ENCODE data around the gene OCA2. TPM values are rescaled to one million over a fixed set of nuclear protein-coding genes. Genes with fewer than 3 reads are reported as not detected.

Gene OCA2
- total and polyA plus RNA-seq, 2 experiments from 2014 or later, result 0.49 to 0.63 TPM

GRCh38 chr15:27757052-27757451 lies 342.1 kb downstream of the OCA2 start:
- Histone ChIP-seq H3K9me3 (ENCODE audit: low read depth) (no peaks in the 10 kb centered on the region), H3K27ac (no peak overlapping the region), H3K27me3 (no peaks in the 10 kb centered on the region), H3K4me3 (no peak overlapping the region), H3K4me1 (ENCODE audit: low read depth) (no peaks in the 10 kb centered on the region), H3K36me3 (no peaks in the 10 kb centered on the region)
- no peak for TF ChIP-seq CTCF (IDR thresholded peaks at IDR 0.05; ENCODE audit: low read depth, low read length)
- no peak for DNase-seq (ENCODE audit: low read depth in 1 of 2, low spot score in 1 of 2)

GRCh38 chr15:27752691-27753090 lies 346.4 kb downstream of the OCA2 start:
- H3K27me3 ChIP-seq, result no peaks in the 10 kb centered on the region
- H3K4me1 ChIP-seq (ENCODE audit: low read depth), result no peaks in the 10 kb centered on the region
- no peaks in the 10 kb centered on the region for H3K36me3 ChIP-seq
- H3K27ac ChIP-seq, result no peak overlapping the region
- no peak overlapping the region for H3K4me3 ChIP-seq
- no peaks in the 10 kb centered on the region for H3K9me3 ChIP-seq (ENCODE audit: low read depth)
- no peak for DNase-seq (ENCODE audit: low read depth in 1 of 2, low spot score in 1 of 2)
- no peak for TF ChIP-seq CTCF (IDR thresholded peaks at IDR 0.05; ENCODE audit: low read depth, low read length)

- H3K27ac ChIP-seq, result no peak overlapping the region
- H3K9me3 ChIP-seq (ENCODE audit: low read depth), result no peaks in the 10 kb centered on the region
- no peak overlapping the region for H3K4me3 ChIP-seq
- DNase-seq (ENCODE audit: low read depth in 1 of 2, low spot score in 1 of 2), result no peak
- no peaks in the 10 kb centered on the region for H3K27me3 ChIP-seq
- H3K36me3 ChIP-seq, result no peaks in the 10 kb centered on the region
- TF ChIP-seq CTCF (IDR thresholded peaks at IDR 0.05; ENCODE audit: low read depth, low read length), result no peak
- H3K4me1 ChIP-seq (ENCODE audit: low read depth), result no peaks in the 10 kb centered on the region
These were observed 351.1 kb downstream of the OCA2 start for GRCh38 chr15:27747997-27748396.

GRCh38 chr15:27746401-27746955 lies 352.6 kb downstream of the OCA2 start:
- no peaks in the 10 kb centered on the region for H3K36me3 ChIP-seq
- H3K4me3 ChIP-seq, result no peak overlapping the region
- no peaks in the 10 kb centered on the region for H3K9me3 ChIP-seq (ENCODE audit: low read depth)
- H3K27me3 ChIP-seq, result no peaks in the 10 kb centered on the region
- DNase-seq (ENCODE audit: low read depth in 1 of 2, low spot score in 1 of 2), result no peak
- H3K27ac ChIP-seq, result no peak overlapping the region
- no peak for TF ChIP-seq CTCF (IDR thresholded peaks at IDR 0.05; ENCODE audit: low read depth, low read length)
- H3K4me1 ChIP-seq (ENCODE audit: low read depth), result no peaks in the 10 kb centered on the region

- H3K27ac ChIP-seq, result no peak overlapping the region
These were observed 354.5 kb downstream of the OCA2 start for GRCh38 chr15:27744641-27745040.

More at GRCh38 chr15:27744641-27745040, 354.5 kb downstream of the OCA2 start:
- Histone ChIP-seq H3K4me1 (ENCODE audit: low read depth) (no peaks in the 10 kb centered on the region), H3K36me3 (no peaks in the 10 kb centered on the region), H3K27me3 (no peaks in the 10 kb centered on the region), H3K9me3 (ENCODE audit: low read depth) (no peaks in the 10 kb centered on the region), H3K4me3 (no peak overlapping the region)
- no peak for DNase-seq (ENCODE audit: low read depth in 1 of 2, low spot score in 1 of 2)
- TF ChIP-seq CTCF (IDR thresholded peaks at IDR 0.05; ENCODE audit: low read depth, low read length), result no peak

Measured in cardiac muscle cell (in vitro differentiated cells and primary cell).